ENCODE results near the gene MOGAT3.
A peak's percentile ranks its signal among the peaks of the same experiment; 100 is the strongest.

MOGAT3 gene

DNA sequence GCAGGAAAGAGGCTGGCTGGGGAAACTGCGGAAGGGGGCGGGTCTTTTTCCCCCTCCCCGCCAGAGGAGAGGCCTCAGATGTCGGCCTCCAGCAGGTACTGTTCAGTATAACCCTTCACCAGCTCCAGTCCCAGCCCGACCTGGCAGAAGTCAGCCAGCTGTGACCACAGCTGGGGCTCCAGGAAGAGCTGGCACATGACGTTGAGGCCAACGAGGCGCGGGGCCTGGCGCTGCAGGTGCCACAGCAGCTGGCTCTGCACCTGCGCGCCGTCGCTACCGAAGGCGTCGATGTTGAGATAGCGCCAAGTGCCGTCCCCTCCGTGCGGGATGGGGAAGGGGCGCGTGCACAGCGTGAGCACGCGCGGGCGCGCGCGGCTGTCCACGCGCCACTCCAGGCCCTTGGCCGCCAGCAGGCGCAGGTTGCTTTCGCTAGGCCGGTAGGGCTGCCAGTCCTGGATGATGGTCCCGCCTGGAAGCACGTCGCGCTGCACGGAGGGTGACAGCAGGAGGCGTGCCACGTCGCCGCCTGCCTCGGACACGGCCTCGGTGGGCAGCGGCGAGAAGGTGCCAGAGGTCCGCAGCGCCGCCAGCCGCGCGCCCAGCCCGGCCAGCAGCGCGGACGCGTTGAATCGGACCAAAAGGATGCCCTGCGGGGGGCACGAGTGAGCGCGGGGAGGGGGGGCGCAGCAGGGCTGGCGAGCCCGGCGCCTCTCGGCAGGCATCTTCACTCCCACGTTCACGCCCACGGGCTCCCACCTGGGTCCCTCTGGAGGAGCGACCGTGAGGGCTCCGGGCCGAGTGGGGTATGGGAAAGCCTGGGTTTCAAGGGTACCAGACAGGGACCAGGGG, 28.6 kb downstream of the MOGAT3 start:
- DNase-seq (ENCODE audit: low read depth) = no peak

DNA sequence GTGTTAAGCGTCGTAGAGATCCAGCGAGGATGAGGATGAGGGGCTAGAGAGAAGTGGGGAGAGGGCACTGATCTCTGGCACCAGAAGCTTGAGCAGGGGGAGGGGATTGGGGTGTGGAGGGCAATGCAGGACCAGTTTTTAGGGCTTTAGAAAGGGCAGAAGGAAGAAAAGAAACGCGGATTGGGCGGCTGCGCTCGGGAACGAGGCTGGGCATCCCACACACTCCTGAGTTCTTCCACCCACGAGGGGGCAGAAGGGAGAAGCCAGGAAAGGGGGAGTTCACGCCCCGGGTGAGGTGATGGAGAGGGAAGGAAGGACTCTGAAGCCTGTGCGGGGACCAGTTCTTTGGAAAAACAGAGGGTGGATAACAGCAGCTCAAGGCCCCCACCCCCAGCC, 29.4 kb downstream of the MOGAT3 start:
- DNase-seq (ENCODE audit: low read depth) = no peak

DNA sequence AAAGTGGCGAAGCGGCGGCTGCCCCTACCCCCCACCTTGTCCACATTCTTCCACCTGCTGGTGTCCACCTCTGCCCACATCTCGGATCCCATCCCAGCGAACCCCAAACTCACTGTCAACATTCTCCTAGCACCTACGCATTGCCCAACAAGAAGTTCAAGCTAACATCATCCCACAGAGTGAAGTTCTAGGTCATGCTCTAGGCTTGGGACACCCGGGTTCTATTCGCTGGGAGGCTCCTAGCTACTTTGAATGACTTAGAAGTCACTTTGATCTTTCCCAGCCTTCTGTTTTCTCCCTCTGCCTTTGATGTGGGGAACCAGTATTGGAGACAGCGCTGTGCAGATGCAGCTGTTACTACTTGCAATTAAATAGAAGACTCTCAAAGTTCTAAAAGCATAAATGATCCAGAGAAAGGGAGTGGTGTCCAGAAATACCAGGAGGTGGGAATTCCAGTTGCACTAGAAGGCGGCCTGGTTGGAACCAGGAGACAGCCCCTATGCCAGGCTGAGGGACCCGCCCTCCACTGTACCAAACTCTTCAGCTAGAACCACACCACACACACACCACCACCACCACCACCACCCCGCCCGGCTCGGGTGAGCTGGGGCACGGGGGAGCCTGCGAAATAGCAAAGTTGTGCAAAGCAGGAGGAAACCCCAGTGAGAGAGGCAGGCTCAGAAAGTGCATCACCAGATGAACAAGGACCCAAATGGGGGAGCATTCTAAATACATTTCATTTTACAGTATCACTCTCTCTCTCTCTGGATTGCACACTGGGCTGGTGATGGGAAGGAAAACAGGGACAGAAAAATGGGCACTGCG, 30.0 kb downstream of the MOGAT3 start:
- DNase-seq (ENCODE audit: low read depth) = no peak

DNA sequence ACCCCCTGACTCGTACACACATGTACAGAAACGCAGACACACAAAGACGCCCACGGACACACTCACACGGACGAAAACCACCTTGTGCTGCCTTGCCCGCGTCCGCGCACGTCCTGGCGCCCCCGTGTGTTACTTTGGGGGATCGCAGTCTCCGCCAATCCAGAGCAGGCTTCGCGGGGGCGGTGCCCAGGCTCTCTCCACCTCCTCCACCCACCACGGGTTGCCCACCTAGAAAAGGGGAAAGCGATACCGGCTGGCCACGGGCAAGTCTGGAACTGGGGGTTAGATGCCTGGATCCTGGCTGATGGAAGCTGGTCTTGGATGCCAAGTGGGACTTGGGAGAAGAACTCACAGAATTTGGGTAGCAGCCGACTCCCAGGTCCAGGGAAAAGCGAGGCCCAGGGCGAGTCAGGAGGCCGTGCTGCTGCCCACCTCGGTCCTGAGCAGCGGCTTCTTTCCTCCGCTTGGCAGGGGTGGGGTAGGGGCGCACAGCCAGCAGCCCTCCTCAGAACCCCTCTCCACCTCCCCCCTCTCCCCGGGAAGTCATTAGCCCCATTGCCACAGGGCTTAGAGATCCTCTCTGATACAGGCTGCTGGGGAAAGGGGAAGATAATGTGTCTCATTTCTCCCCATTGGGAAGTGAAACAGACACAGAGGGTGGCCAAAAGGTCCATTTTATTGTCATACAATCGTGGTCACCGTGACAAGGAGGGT, 30.8 kb downstream of the MOGAT3 start:
- DNase-seq (ENCODE audit: low read depth) = no peak

DNA sequence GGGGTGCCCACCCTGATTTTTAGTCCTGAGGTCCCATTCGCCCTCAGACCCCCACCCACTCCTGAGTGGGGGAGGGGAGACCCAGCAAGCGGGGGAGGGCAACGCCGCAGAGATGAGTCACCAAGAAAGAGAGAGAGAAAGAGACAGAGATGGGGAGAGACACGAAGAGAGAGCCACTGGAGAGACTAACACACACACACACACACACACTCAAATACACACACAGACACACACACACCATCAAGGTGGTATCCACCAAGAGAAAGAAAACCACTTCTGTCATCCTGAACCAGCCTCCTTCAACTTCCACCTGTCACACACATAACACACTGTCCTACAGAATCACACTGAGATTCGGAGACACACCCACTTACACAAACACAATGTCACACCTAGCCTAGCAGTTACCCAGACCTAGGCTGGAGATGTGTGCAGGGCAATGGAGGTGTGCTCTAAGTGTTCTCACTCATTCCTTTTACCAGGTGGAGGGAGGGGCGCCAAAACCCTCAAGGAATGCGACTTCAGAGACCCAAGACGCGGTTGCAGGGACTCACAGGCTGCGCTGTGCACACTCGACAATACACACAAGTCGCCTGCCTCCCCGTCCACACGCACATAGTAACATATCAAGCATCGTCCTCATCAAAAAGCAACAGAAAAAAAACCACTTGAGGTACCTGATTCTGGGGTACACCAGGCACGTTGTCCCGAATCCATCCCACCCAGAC, 31.6 kb downstream of the MOGAT3 start:
- no peak for DNase-seq (ENCODE audit: low read depth)

DNA sequence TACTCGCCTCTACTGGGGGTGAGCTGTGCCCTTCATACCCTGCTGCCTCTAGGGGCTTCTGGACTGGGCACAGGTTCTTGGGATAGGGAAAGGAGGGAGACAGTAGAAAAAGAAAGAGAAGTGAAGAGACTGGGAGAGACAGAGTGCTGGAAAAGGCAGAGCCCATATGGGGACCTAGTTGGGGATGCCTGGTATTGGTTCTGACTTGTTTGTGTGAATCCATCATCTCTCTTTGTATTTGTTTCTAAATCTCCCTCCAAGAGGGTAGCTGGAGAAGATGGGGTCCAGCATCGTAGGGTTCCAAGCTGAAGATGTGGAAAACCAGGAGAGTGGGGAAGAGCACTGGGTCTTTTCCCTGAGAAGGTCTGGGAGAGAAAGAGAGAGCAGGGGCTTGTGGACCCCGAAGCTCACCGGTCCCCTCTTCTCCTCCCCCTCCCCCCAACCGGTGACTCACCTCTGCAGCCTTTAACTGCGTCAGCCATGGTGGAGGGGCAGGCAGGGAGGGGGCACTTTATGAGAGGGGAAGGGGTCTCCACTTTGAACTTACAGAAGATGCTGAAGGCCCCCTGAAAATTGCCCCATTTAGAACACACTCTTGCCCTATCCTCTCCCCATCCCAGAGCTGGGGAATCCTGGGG, 32.3 kb downstream of the MOGAT3 start:
- no peak for DNase-seq (ENCODE audit: low read depth)

DNA sequence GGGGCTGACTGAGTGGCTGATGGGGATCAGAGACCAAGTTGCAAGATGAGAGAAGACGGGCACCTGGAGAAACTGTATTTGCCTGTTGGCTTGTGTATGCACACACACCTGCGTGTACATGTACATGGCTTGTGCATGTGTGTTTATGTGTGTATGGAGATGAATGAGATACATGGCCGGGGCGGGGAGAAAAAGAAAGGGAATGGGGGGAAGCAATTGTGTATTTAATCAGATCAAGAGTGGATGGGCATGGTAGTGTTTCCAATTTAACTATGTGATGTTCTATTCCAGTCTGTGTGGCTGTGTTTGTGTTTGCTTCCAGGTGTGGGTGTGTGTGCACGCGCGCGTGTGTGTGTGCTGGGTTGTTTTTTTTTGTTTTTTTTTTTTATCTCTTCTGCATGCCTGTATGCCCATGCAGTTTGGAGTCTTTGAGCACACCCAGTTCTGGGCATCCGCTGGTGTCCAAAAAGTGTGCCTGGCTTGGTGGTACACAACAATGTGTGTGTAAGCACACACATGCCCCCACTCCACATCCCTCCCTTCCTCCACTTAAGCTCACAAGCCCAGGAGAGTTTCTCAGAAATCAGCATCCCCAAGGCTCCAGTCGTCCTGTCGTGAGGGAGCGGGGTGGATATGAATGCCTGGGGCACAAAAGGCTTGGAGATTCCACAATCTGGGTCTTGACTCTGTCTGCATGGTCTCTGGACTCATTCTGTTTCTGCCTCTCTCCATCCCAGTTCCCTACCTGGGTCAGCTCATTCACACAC, 33.0 kb downstream of the MOGAT3 start:
- DNase-seq (ENCODE audit: low read depth) = no peak

DNA sequence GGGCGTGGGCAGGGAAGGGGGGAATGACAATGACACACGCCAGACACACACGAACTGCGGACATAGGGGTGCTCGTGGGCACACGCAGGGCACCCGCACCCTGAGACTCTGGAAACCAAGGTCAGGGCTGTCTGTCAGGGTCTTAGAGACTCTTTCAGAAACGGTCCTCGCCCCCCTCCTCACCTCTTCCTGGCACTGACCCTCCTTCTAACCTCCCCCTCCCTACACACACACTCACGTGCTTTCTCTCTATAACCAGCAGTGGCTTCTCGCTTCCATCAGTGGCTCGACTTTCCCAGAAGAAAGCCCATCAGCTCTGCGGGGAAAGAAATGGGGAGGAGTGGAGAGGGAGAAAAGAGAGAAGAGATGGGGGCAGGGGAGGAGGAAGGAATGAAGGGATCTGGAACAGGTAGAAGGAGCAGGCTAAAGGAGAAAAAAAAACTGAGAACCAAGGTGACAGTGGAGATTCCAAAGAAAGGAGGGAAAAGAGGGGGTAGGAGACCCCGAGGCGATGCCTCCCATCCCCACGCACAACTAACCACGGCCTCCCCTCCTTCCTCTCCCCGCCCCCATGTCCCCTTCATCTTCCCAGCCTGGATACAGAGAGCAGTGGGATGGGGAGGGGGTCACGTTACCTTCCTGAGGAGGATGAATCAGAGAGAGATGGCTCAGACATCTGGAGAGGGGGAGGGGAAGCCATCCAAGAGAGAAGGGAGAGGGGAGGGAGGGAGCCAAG, 33.8 kb downstream of the MOGAT3 start:
- no peak for DNase-seq (ENCODE audit: low read depth)

DNA sequence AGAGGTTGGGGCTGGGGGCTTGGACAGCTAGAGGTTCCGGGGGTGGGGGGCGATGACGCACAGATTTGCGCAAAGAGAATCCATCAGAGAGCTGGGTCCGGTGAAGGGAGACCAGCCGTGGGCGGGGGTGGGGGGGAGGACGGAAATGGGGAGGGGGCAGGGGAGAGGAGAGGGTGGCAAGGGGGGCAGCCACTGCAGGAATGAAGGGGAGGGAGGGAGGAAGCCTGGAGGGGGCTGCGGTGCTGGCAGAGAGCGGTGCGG, 34.3 kb downstream of the MOGAT3 start:
- no peak for DNase-seq (ENCODE audit: low read depth)

DNA sequence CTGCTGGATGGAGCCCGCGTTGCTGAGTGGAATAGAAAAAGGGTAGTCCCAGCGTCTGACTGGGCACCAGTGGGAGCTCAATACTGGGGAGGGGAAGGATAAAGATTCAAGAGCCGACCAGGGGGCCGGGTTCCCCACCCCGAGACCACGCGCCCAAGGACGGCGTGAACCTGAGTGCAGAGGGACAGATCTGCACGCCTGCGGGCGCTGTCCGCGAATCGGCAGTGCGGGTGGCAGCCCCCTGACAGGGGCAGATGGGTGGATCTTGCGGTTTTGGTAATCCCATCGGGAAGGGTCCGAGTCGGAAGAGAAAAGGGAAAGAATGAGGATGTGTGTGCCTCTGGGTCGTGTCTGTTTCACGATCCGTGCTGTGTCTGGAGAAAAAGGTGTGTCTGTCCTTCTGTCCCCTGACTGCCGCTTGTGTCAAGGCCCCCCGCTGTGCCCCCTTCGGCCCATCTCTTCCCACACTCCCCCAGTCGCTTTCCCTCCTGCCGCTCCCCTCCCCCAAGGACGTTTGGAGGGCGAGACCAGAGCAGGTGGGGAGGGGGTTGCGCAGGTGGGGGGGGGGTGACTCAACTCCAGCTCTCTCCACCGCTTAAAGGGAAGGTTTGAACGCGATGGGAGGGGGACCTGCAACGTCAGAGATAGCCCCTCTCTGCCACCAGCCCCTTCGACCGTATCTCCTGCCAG, 34.7 kb downstream of the MOGAT3 start:
- DNase-seq (ENCODE audit: low read depth) = no peak

DNA sequence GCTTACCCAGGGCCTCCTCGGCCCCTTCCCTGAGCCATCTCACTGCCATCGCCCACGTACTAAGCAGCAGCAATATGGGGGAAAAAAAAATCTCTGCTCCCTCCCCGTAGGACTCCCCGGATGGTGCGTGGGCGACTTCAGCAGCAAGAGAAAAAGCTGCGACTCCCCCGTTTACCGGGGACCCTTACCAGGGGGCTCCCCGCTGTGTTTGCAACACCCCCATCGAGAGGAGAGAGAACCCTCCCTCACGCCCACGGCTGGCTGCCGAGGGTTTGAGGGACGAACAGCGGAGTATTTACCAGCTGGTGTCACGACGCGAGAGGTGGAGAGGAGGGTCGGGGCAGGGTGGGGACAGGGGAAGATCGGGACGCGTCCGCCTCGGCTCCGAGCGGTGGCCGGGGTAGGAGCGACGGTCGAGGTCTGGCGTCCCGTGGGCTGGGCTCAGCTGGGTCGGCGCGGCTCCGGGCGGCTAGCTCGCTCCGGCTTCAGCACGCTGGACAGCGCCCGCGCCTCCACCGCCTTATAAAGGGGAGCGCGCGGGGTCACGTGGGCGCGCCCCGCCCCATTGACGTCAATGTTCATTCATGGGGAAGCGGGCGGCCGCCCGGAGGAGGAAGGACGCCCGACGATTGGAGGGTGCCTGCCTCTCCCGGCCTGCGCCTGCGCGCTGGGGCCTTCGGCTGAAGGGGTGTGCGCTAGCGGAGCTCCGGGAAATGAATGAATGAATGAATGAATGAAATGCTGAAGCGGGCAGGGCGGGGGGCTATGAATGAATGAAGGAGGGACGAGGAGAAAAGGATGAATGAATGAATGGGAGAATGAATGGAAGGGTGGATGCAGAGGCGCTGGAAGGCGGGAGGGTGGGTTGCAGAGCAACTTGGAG, 35.5 kb downstream of the MOGAT3 start, which contains the start of gene VGF:
Gene VGF, minus strand, starts transcription at position 495 of the 883 bp plus-strand sequence. CDS start 726 bp downstream, outside the sequence.
- DNase-seq (ENCODE audit: low read depth) = peak; percentile 83

DNA sequence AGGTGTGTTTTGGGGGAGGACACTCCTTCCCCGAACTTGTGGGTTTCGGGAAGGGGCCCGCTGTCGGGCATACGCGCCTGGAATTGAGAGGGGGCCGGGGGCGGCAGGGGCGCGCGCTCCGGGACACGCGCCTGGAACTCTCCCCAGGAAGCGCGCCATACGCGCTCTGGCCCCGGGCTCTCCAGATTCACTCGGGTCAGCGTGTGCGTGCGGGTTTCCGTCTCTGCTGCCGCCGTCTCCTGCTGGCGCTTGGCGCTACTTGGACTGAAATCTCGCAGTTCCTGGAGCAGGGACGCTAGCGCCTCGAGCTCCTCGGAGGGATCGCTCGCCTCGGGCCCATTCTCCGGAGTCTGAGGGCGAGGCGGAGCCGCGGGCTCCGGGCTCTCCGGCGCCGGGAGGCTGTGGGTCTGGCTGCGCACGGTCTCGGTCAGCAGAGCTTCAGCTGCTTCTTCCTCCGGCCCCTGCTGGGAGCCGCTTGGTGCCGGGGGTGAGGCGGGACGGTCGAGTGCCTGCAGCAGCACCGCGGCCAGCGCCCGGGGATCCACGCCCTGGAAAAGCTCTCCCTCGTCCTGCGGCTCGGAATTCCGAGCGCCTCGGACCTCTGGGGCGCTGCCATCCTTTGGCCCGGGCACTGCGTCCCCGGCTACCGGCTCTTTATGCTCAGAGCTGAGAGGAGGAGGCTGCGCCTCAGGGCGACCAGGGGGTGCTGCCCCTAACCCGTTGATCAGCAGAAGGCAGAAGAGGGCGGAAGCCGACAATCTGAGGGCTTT, 36.6 kb downstream of the MOGAT3 start:
- DNase-seq (ENCODE audit: low read depth) = no peak

DNA sequence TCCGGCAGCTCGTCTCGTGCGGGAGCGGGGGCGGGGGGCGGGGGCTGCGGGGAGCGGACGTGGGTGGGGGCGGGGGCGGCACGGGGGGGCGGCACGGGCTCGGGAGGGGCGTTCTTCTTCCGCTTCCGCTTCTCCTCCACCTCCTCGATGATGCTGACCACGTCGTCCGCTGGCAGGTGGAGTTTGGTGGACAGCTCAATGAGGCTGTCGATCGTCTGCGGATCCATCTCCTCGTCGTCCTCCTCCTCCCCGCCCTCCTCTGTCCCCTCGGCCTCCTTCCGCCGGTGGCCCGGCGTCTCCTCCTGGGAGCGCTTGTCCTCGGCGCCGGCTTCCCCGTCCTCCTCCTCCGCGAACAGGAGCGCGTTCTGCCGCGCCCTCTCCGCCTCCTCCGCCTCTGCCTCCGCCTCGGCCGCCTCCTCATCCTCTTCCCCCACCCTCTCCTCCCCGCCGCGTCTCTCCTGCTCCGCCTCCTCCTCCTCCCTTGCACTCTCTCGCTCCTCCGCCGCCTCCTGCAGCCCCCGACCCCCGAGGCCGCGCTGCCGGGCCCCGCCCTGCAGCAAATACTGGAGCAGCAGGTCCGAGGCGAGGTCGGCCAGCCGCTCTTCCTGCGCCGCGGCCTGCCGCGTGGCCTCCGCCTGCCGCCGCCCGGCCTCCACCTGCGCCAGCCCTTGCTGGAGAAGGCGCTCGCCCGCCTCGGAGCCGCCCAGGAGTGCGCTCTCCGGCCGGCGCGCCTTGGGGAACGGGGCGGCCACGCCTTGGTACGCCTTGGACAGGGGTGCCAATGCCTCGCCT, 37.4 kb downstream of the MOGAT3 start:
- no peak for DNase-seq (ENCODE audit: low read depth)

DNA sequence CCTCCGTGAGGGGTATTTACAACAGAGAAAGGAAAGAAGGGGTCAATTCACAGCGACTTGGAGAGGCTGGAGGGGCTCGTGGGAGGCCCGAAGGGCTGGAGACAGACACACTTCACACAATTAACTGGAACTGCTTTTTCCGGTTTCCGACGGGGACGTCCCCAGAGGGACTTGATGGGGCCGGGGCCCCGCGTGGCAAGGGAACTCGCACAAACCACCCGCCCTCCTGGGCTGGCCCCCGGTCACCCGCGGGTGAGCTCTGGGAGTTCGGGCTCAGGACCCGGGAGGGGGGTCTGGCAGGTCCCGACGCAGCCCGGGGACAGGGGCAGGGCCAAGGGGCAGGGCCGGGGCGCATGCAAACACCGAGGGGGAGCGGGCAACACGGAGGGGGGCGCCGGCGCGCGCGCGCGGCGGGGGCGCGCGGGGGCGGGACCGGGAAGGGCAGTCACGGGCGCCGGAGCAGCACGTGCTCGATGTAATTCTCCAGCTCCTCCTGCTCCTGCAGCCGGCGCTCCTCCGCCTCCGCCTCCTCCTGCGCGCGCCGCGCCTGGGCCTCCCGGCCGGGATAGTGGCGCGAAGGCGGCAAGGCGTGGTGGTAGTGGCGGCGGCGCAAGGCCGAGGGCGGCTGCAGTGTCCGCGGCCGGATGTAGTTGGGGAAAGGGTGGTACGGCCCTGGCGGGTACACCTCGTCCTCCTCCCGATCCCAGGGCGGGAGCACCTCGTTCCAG, 38.1 kb downstream of the MOGAT3 start:
- no peak for DNase-seq (ENCODE audit: low read depth)

DNA sequence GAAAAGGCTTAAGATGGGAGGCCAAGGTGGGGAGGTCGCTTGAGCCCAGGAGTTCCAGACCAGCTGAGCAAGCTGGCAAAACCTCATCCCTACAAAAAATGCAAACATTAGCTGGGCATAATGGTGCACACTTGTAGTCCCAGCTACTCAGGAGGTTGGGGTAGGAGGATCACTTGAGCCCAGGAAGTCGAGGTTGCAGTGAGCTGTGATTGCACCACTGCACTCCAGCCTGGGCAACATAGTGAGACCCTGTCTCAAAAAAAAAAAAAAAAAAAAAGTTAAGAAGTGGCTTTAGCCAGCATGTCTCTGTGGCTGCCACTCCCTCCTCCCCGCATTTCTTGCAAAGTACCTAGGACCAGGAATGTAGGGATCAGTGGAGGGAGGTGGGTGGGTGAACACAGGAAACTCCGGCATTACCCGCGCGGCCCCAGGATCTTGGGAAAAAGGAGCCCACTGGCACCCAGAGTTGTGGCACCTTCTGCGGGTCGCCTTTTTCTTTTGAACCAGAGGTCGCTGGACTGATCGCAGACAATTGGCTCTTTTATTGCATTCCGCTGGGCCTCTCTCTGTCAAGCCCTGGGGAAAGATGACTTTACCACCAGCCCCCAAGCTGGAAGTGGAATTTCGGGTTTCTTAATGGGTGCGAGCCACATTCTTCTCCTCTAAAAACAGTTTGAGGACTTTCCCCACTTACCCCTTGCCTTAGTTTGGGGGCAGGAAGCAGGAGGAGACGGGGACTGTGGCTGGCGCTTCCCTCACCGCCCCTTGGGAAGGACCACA, 39.0 kb downstream of the MOGAT3 start:
- DNase-seq (ENCODE audit: low read depth) = no peak
